Fibroblast of lung (primary cell): ENCODE data around the gene GRID1.

Experiments
- CTCF ChIP-seq, 2 donors: IDR thresholded peaks in 1 of 2; conservative IDR thresholded peaks in 1 of 2; 1 replicate in 1 of 2; 2 replicates in 1 of 2; pipeline ENCODE4 v1.5.1; 2011 to 2012; ENCODE audit warnings: low read length in 2 of 2, control low read depth in 1 of 2, inconsistent platforms in 1 of 2, low read depth in 1 of 2, mild to moderate bottlenecking in 1 of 2
- EZH2 ChIP-seq: IDR thresholded peaks from 2 replicates; pipeline ENCODE4 v1.5.1; 2012; ENCODE audit warnings: low read length, control low read depth, mild to moderate bottlenecking; ENCODE audit errors: missing control alignments

GRCh38 chr10:86105181-86105580, 261.4 kb downstream of the GRID1 start:
- TF ChIP-seq EZH2 (no peak), CTCF (conservative IDR thresholded peaks at IDR 0.05 in 1 of 2, IDR thresholded peaks at IDR 0.05 in 1 of 2; ENCODE audit: low read depth in 1 of 2, low read length in 2 of 2) (no peak)
